GM18951 (cell line): ENCODE measurements around the gene ENDOG.
"Not testable (repeated sequence)": the region's sequence is repeated elsewhere in the genome, so short reads cannot be mapped to it uniquely, and the experiment has no call there.

ENCODE experiments used
- POLR2A ChIP-seq: IDR thresholded peaks from 4 replicates; pipeline ENCODE4 v1.6.1; 2011; ENCODE audit warnings: mild to moderate bottlenecking; ENCODE audit not compliant: insufficient read length, insufficient read depth; ENCODE audit errors: extremely low read depth
- in situ Hi-C: fragments of 300-500 bp; cut with MboI; formaldehyde crosslinking; loops from one replicate; pipeline ENCODE4 v1.12.0; 2022; ENCODE audit warnings: low sequenced_read_pairs, mixed read lengths, inconsistent platforms; ENCODE audit not compliant: unreplicated experiment

Gene ENDOG

DNA sequence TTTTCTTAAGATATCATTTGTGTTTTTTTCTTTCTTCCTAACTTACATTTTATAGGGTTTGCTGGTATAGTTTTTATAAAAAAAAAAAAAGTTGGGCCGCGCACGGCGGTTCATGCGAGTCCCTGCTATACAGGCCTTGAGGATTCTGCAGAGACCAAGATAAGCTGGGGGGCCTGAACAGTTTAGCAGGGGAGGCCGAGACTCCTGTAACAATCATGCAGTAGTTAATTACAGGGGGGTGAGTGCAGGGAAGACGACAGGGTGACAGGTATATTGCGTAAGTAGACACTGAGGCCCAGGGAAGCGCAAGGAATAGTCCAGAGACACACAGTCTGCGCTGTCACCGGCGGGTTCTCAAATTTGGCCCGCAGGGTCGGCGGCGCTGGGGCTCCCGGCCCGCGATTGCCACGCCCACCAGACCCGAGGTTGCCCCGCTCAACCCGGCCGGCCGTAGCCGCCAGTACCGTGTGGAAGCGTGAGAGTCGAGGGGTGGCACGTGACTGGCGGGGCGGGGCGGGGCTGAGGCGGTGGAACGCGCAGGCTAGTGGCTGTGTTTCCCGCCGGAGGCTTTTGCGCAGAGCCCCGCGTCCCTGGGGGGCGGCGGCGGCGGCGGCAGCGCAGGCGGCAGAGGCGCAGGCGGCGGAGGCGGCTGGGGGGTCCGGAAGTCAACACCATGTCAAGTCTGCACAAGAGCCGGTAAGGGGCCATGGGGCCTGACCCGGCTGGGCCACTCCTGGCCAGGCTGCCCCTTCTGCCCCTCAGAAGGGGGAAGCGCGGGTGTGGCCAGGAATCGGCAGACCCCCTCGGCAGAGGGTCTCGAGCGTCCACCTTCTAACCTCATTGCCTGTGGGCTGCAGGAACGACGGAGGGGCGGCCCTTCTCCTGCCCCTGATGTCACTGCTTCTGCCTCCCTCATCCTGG, 31.4 kb upstream of the ENDOG start, which contains the start of gene TBC1D13:
TSS of gene TBC1D13 (plus strand) at position 573 of the 921 bp plus-strand sequence. CDS start at position 674, 101 bp downstream.
- peak; percentile 79 for TF ChIP-seq POLR2A
- in situ Hi-C loops = no loop called here

GRCh38 chr9:128787659-128788058, 30.6 kb upstream of the ENDOG start:
- no peak for TF ChIP-seq POLR2A
- in situ Hi-C loops = no loop called here

DNA sequence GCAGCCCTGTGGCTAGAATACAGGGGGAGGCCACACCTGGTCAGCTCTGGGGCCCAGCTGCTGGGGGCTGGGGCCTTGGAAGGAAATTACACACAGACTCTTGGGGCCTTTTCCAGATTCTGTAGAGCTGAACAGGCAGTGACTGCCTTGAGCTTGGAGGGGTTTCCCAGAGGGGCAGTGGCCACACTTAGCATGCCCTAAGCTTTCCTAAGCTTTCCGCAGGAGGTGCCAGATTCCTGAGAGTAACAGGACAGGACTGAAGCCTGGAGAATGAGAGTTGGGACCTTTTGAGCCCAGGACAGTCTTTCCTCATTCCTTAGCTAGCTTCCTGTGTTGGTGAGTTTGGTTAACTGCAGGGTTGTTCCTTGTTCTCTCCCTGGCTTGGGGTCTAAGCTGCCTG, 29.9 kb upstream of the ENDOG start:
- no peak for TF ChIP-seq POLR2A

DNA sequence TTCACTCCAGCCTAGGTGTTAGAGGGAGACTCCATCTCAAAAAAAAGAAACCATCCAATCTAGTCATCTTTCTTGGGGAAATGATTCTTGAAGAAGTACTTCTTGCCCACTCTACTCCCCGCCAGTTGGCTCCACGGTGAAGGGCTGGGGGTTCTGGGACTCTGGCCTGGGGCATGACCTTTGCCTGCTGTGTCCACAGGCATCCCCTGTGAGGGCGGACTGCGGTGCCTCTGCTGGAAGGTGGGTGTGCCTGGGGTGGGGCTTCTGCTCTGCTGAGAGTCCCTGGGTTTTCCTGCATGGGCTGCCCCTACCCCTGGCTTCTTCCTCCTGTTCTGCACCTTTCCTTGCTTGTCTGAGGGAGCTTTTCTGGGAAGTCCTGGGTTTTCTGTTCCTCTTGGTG, 27.8 kb upstream of the ENDOG start:
- TF ChIP-seq POLR2A = no peak
- in situ Hi-C loops = no loop called here

More for the DNA sequence above, 29.9 kb upstream of the ENDOG start:
- in situ Hi-C loops = no loop called here

- no peak for TF ChIP-seq POLR2A
- in situ Hi-C loops = no loop called here
Observed at GRCh38 chr9:128792134-128792533, 26.2 kb upstream of the ENDOG start.

- in situ Hi-C loops = no loop called here
- no peak for TF ChIP-seq POLR2A
Observed at GRCh38 chr9:128792978-128793686, 25.2 kb upstream of the ENDOG start.

DNA sequence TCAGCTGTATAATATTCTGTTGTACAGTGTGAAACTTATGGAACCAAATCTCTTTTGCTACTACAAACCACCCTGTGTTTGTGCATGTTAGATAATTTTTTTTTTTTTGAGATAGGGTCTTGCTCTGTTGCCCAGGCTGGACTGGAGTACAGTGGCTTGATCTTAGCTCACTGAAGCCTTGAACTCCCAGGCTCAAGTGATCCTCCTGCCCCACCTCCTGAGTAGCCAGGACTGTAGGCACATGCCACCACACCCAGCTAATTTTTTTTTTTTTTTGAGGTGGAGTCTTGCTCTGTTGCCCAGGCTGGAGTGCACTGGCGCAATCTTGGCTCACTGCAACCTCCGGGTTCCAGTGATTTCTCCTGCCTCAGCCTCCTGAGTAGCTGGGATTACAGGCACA, 23.3 kb upstream of the ENDOG start:
- in situ Hi-C loops = not testable (repeated sequence)

GRCh38 chr9:128798896-128799295, 19.4 kb upstream of the ENDOG start:
- in situ Hi-C loops = no loop called here
- TF ChIP-seq POLR2A = no peak

DNA sequence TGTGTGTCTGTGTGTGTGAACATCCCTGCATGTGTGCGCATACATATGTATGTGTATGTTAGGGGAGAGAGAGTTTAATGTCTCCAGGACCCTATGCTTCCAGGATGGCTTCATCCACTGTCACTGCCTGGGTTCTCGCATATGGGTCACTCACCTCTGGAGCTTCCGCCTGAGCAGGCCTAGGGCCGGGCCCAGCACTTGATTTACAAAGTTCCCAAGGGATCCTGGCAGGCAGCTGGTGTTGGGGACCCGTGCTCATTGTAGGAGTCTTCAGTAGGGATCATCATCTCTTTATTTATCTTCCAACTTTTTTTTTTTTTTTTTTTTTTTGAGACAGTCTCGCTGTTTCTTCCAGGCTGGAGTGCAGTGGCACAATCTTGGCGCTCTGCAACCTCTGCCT, 18.2 kb upstream of the ENDOG start:
- in situ Hi-C loops = no loop called here
- no peak for TF ChIP-seq POLR2A

DNA sequence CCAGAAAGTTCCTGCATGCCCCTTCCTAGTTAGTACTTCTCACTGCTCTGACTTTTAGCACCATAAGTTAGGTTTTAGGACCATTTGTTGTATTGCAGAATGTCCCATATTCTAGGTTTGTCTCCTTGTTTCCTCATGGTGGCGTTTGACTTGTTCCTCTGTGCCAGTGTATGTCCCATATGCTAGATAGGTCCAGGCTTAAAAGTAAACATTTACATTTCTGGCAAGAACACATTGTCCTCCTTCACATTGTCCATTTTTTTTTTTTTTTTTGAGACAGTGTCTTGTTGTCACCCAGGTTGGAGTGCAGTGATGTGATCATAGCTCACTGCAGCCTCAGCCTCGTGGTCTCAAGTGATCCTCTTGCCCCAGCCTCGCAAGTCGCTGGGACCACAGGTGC, 15.8 kb upstream of the ENDOG start:
- no peak for TF ChIP-seq POLR2A
- in situ Hi-C loops = no loop called here

DNA sequence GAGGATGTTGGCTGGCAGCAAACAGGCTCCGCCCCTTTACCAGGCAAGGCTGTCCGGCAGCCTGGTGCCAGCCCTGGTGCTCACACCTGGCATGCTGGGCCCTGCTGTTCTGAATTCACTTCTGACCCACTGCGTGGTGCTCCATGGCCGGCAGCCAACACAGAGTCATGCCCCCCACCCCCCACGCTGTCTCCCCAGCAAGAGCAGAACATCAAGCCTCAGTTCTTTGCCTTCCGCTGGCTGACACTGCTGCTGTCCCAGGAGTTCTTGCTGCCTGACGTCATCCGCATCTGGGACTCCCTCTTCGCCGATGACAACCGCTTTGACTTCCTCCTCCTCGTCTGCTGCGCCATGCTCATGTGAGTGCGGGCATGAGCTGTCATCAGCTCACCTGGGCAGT, 12.6 kb upstream of the ENDOG start:
- TF ChIP-seq POLR2A = no peak

DNA sequence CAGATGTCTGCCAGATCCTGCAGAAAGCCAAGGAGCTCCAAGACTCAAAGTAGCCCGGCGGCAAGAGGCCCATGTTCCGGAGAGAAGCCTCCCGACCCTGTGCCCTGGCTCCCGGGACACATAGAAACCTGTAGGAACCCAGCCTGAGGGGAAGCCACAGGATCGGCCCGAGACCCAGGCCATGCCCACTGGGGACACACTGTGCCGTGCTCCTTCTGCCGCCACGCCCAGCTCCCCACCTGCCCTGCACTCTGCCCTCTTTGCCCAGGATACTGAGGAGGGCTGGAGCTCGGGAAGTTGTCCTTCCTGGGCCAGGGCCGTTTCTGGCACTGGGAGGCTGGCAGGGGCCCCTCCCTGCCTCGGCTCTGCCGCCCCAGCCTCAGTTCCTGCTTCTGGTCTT, 10.5 kb upstream of the ENDOG start:
- in situ Hi-C loops = no loop called here
- TF ChIP-seq POLR2A = no peak

More for the DNA sequence above, 12.6 kb upstream of the ENDOG start:
- in situ Hi-C loops = no loop called here

DNA sequence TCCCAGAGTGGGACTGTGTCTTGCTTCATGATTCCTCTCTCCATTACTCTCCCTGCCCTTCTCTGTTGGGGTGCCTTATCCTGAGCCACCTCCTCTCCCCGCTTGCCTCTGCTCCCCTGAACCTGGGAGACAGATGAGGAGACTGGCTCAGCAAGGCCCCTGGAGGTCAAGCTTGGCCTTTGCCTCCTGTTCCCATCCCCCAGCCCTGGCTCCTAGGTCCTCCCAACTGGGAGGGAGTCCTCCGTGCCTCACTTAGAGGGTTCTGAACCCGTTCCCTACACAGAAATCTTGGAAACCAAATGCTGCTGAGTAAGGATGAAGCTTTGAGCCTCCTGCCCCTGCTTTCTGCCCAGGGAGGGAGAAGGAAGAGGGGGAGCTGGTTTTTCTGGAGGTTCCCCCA, 9.8 kb upstream of the ENDOG start:
- no peak for TF ChIP-seq POLR2A
- in situ Hi-C loops = no loop called here
